ENCODE measurements around the gene EVA1B.
A peak's percentile ranks its signal among the peaks of the same experiment; 100 is the strongest.

The EVA1B gene

GRCh38 chr1:36339615-36340014, 16.2 kb upstream of the EVA1B start:
- H3K4me1 ChIP-seq (ENCODE audit: control insufficient read depth in 1 of 2, insufficient read depth in 1 of 2, low read depth in 1 of 2, low read length in 1 of 2): peaks cover 60 to 62% of the 10 kb centered on the region in 2 experiments

GRCh38 chr1:36339215-36339614, 15.8 kb upstream of the EVA1B start:
- H3K27ac ChIP-seq: peak overlapping the region; percentile 88
- no peaks in the 10 kb centered on the region for H3K27me3 ChIP-seq
- H3K4me1 ChIP-seq (ENCODE audit: control insufficient read depth in 1 of 2, insufficient read depth in 1 of 2, low read depth in 1 of 2, low read length in 1 of 2): peaks cover 56 to 59% of the 10 kb centered on the region in 2 experiments
- TF ChIP-seq CTCF (IDR thresholded peaks at IDR 0.05): no peak
- peak overlapping the region in 1 of 2 experiments; percentile 22 for H3K4me3 ChIP-seq (ENCODE audit: low read depth in 1 of 2, low read length in 1 of 2)
- H3K36me3 ChIP-seq: peaks cover 53% of the 10 kb centered on the region
- no peaks in the 10 kb centered on the region for H3K9me3 ChIP-seq

More at GRCh38 chr1:36339615-36340014, 16.2 kb upstream of the EVA1B start:
- no peaks in the 10 kb centered on the region for H3K27me3 ChIP-seq
- H3K27ac ChIP-seq: peak overlapping the region; percentile 88
- H3K4me3 ChIP-seq (ENCODE audit: low read depth in 1 of 2, low read length in 1 of 2): no peak overlapping the region
- H3K36me3 ChIP-seq: peaks cover 57% of the 10 kb centered on the region
- no peaks in the 10 kb centered on the region for H3K9me3 ChIP-seq
- no peak for TF ChIP-seq CTCF (IDR thresholded peaks at IDR 0.05)

- H3K36me3 ChIP-seq: peaks cover 39% of the 10 kb centered on the region
- TF ChIP-seq CTCF (IDR thresholded peaks at IDR 0.05): no peak
- no peak overlapping the region for H3K4me3 ChIP-seq (ENCODE audit: low read depth in 1 of 2, low read length in 1 of 2)
- H3K27me3 ChIP-seq: no peaks in the 10 kb centered on the region
- H3K4me1 ChIP-seq (ENCODE audit: control insufficient read depth in 1 of 2, insufficient read depth in 1 of 2, low read depth in 1 of 2, low read length in 1 of 2): peaks cover 42 to 45% of the 10 kb centered on the region in 2 experiments
- no peaks in the 10 kb centered on the region for H3K9me3 ChIP-seq
- peak overlapping the region; percentile 88 for H3K27ac ChIP-seq
Measured at GRCh38 chr1:36337830-36338229, 14.4 kb upstream of the EVA1B start.

GRCh38 chr1:36330940-36331339, 7.5 kb upstream of the EVA1B start:
- Histone ChIP-seq H3K4me1 (ENCODE audit: control insufficient read depth in 1 of 2, insufficient read depth in 1 of 2, low read depth in 1 of 2, low read length in 1 of 2) (no peaks in the 10 kb centered on the region), H3K27me3 (peaks cover 7% of the 10 kb centered on the region), H3K4me3 (ENCODE audit: low read depth in 1 of 2, low read length in 1 of 2) (no peak overlapping the region), H3K27ac (no peak overlapping the region), H3K9me3 (no peaks in the 10 kb centered on the region), H3K36me3 (no peaks in the 10 kb centered on the region)
- no peak for TF ChIP-seq CTCF (IDR thresholded peaks at IDR 0.05)

GRCh38 chr1:36329817-36330216, 6.4 kb upstream of the EVA1B start:
- H3K36me3 ChIP-seq: no peaks in the 10 kb centered on the region
- no peak for TF ChIP-seq CTCF (IDR thresholded peaks at IDR 0.05)

GRCh38 chr1:36328713-36329112, 5.3 kb upstream of the EVA1B start:
- H3K4me3 ChIP-seq (ENCODE audit: low read depth in 1 of 2, low read length in 1 of 2): no peak overlapping the region

More at GRCh38 chr1:36329817-36330216, 6.4 kb upstream of the EVA1B start:
- H3K4me1 ChIP-seq (ENCODE audit: control insufficient read depth in 1 of 2, insufficient read depth in 1 of 2, low read depth in 1 of 2, low read length in 1 of 2): no peaks in the 10 kb centered on the region
- no peaks in the 10 kb centered on the region for H3K9me3 ChIP-seq
- H3K27ac ChIP-seq: no peak overlapping the region
- no peak overlapping the region for H3K4me3 ChIP-seq (ENCODE audit: low read depth in 1 of 2, low read length in 1 of 2)
- peaks cover 18% of the 10 kb centered on the region for H3K27me3 ChIP-seq

More at GRCh38 chr1:36328713-36329112, 5.3 kb upstream of the EVA1B start:
- H3K9me3 ChIP-seq: no peaks in the 10 kb centered on the region
- H3K36me3 ChIP-seq: no peaks in the 10 kb centered on the region
- peaks cover 9 to 10% of the 10 kb centered on the region in 2 experiments for H3K4me1 ChIP-seq (ENCODE audit: control insufficient read depth in 1 of 2, insufficient read depth in 1 of 2, low read depth in 1 of 2, low read length in 1 of 2)
- no peak for TF ChIP-seq CTCF (IDR thresholded peaks at IDR 0.05)
- peaks cover 28% of the 10 kb centered on the region for H3K27me3 ChIP-seq
- no peak overlapping the region for H3K27ac ChIP-seq
